GM19043 (cell line): ENCODE results near the gene INF2.

ENCODE experiments used
- ATAC-seq: cut with Tn5 transposase; IDR thresholded peaks from one replicate; pipeline ENCODE4 v1.9.1; 2021; ENCODE audit warnings: low read depth; ENCODE audit not compliant: unreplicated experiment

INF2 gene

GRCh38 chr14:104673481-104673880 lies 15.9 kb upstream of the INF2 start:
- no peak for ATAC-seq

GRCh38 chr14:104675447-104675846 lies 14.0 kb upstream of the INF2 start:
- no peak for ATAC-seq

- ATAC-seq: no peak
Observed at GRCh38 chr14:104676130-104676693, 13.2 kb upstream of the INF2 start.

GRCh38 chr14:104676694-104677511 lies 12.5 kb upstream of the INF2 start:
- ATAC-seq: no peak

GRCh38 chr14:104677512-104678332 lies 11.7 kb upstream of the INF2 start:
- no peak for ATAC-seq

- ATAC-seq: no peak
Observed at GRCh38 chr14:104678346-104678745, 11.1 kb upstream of the INF2 start.

- ATAC-seq: no peak
Observed at GRCh38 chr14:104678901-104679705, 10.3 kb upstream of the INF2 start.

GRCh38 chr14:104680056-104680805 lies 9.2 kb upstream of the INF2 start:
- no peak for ATAC-seq

- ATAC-seq: no peak
Observed at GRCh38 chr14:104680806-104681688, 8.4 kb upstream of the INF2 start.

GRCh38 chr14:104681689-104682074 lies 7.7 kb upstream of the INF2 start:
- no peak for ATAC-seq

- ATAC-seq: no peak
Observed at GRCh38 chr14:104682107-104682593, 7.3 kb upstream of the INF2 start.

- ATAC-seq: no peak
Observed at GRCh38 chr14:104683653-104684448, 5.6 kb upstream of the INF2 start.

- no peak for ATAC-seq
Observed at GRCh38 chr14:104684449-104684821, 5.0 kb upstream of the INF2 start.

GRCh38 chr14:104685216-104685997 lies 4.0 kb upstream of the INF2 start:
- ATAC-seq: no peak

- no peak for ATAC-seq
Observed at GRCh38 chr14:104685998-104686610, 3.3 kb upstream of the INF2 start.

GRCh38 chr14:104686624-104687517 lies 2.5 kb upstream of the INF2 start:
- no peak for ATAC-seq
